Neutrophil (primary cell): ENCODE data around the gene CFLAR.
A peak's percentile ranks its signal among the peaks of the same experiment; 100 is the strongest.

Source experiments
- H3K27ac ChIP-seq: fragments of 200-600 bp; sonication (generic); 2 replicates; pipeline ENCODE4 v1.5.1; 2016; ENCODE audit warnings: mild to moderate bottlenecking, moderate library complexity
- H3K27me3 ChIP-seq: fragments of 200-600 bp; sonication (generic); 2 replicates; pipeline ENCODE4 v1.6.0; 2016; ENCODE audit warnings: mild to moderate bottlenecking
- H3K36me3 ChIP-seq: fragments of 200-600 bp; sonication (generic); 2 replicates; pipeline ENCODE4 v1.5.1; 2017
- H3K4me1 ChIP-seq, 2 experiments: fragments of 200-600 bp in 1 of 2; sonication (generic) in 1 of 2; 1 replicate in 1 of 2; 2 replicates in 1 of 2; pipeline versions ENCODE4 v1.5.1 to v1.6.1; 2013 to 2016; ENCODE audit warnings: low read depth in 1 of 2, low read length in 1 of 2, mild to moderate bottlenecking in 1 of 2, moderate library complexity in 1 of 2; ENCODE audit not compliant: control insufficient read depth in 1 of 2, insufficient read depth in 1 of 2
- H3K4me3 ChIP-seq, 2 experiments: fragments of 200-600 bp in 1 of 2; sonication (generic) in 1 of 2; 1 replicate in 1 of 2; 2 replicates in 1 of 2; pipeline ENCODE4 v1.5.1; 2013 to 2016; ENCODE audit warnings: low read depth in 1 of 2, low read length in 1 of 2, mild to moderate bottlenecking in 1 of 2, moderate library complexity in 1 of 2
- H3K9me3 ChIP-seq: fragments of 200-600 bp; sonication (generic); 2 replicates; pipeline ENCODE4 v1.5.1; 2016
- CTCF ChIP-seq: fragments of 200-600 bp; sonication (generic); IDR thresholded peaks from 2 replicates; pipeline ENCODE4 v1.5.1; 2016; ENCODE audit warnings: antibody characterized with exemption

The CFLAR gene

GRCh38 chr2:201152517-201152916 is 36.6 kb downstream of the CFLAR start:
- Histone ChIP-seq H3K27ac (peak overlapping the region; percentile 93), H3K4me1 (peaks cover 67 to 72% of the 10 kb centered on the region in 2 experiments), H3K4me3 (no peak overlapping the region), H3K9me3 (no peaks in the 10 kb centered on the region), H3K27me3 (no peaks in the 10 kb centered on the region), H3K36me3 (peaks cover 98% of the 10 kb centered on the region)
- no peak for TF ChIP-seq CTCF

GRCh38 chr2:201152999-201153815 is 37.2 kb downstream of the CFLAR start:
- Histone ChIP-seq H3K27me3 (no peaks in the 10 kb centered on the region), H3K9me3 (no peaks in the 10 kb centered on the region), H3K36me3 (peaks cover 99% of the 10 kb centered on the region), H3K4me3 (no peak overlapping the region), H3K27ac (peak overlapping the region; percentile 93), H3K4me1 (peaks cover 74 to 79% of the 10 kb centered on the region in 2 experiments)
- TF ChIP-seq CTCF, result no peak

- H3K27me3 ChIP-seq, result no peaks in the 10 kb centered on the region
- TF ChIP-seq CTCF, result no peak
- H3K4me3 ChIP-seq, result no peak overlapping the region
- peak overlapping the region; percentile 93 for H3K27ac ChIP-seq
- H3K36me3 ChIP-seq, result peaks cover 99% of the 10 kb centered on the region
- no peaks in the 10 kb centered on the region for H3K9me3 ChIP-seq
- H3K4me1 ChIP-seq, result peaks cover 83 to 88% of the 10 kb centered on the region in 2 experiments
Observed at GRCh38 chr2:201154615-201155399, 38.8 kb downstream of the CFLAR start.

- peaks cover 99% of the 10 kb centered on the region for H3K36me3 ChIP-seq
- H3K9me3 ChIP-seq, result peaks cover 5% of the 10 kb centered on the region
- no peaks in the 10 kb centered on the region for H3K27me3 ChIP-seq
- no peak for TF ChIP-seq CTCF
- peaks cover 74 to 75% of the 10 kb centered on the region in 2 experiments for H3K4me1 ChIP-seq
- H3K4me3 ChIP-seq, result no peak overlapping the region
- H3K27ac ChIP-seq, result peak overlapping the region; percentile 93
Observed at GRCh38 chr2:201156036-201156435, 40.1 kb downstream of the CFLAR start.

- H3K27me3 ChIP-seq, result no peaks in the 10 kb centered on the region
- H3K36me3 ChIP-seq, result peaks cover 99% of the 10 kb centered on the region
- H3K4me3 ChIP-seq, result no peak overlapping the region
- peak overlapping the region; percentile 93 for H3K27ac ChIP-seq
- peaks cover 5% of the 10 kb centered on the region for H3K9me3 ChIP-seq
- peaks cover 68 to 69% of the 10 kb centered on the region in 2 experiments for H3K4me1 ChIP-seq
- no peak for TF ChIP-seq CTCF
Observed at GRCh38 chr2:201156640-201157039, 40.7 kb downstream of the CFLAR start.
